Spinal cord (tissue), 4 donors: ENCODE data around the gene ATXN3L. TPM values are rescaled to one million over a fixed set of nuclear protein-coding genes. Genes with fewer than 3 reads are reported as not detected.

Source experiments
- polyA plus RNA-seq, 2 donors: library from polyadenylated mRNA; unstranded; fragments of 120-200 nt; gene quantifications; one replicate each; pipeline ENCODE4 v1.2.1, GENCODE V29; 2013; ENCODE audit not compliant: insufficient read length in 2 of 2
- total RNA-seq, 2 donors: library from RNA; depleted of rRNA in 1 of 2; stranded (reverse); fragments of 120-200 nt in 1 of 2; fragments of >200 nt in 1 of 2; gene quantifications; one replicate each; pipeline versions ENCODE4 v1.2.3 to v1.2.4, GENCODE V29; 2013 to 2014

ATXN3L gene
- total and polyA plus RNA-seq, 4 donors = not detected

Other genes starting within 250 kb of the ATXN3L start
- gene EGFL6, start 249.5 kb upstream of the ATXN3L start, total RNA-seq = 10 to 100 TPM; 21.9 to 27.8 TPM
- 10 to 100 TPM; 12.7 to 14.7 TPM for gene EGFL6, start 249.5 kb upstream of the ATXN3L start, polyA plus RNA-seq